HG02852 (cell line): Measurements from ENCODE around the gene GJB6.
"Not testable (repeated sequence)": the region's sequence is repeated elsewhere in the genome, so short reads cannot be mapped to it uniquely, and the experiment has no call there.

ENCODE experiments used
- ATAC-seq: cut with Tn5 transposase; IDR thresholded peaks from one replicate; pipeline ENCODE4 v1.9.1; 2021; ENCODE audit warnings: mild to moderate bottlenecking, moderate library complexity; ENCODE audit not compliant: unreplicated experiment

The GJB6 gene

GRCh38 chr13:20231839-20232555 lies at the start of gene GJB6:
TSS of gene GJB6 (minus strand) at chr13:20232319. CDS start at chr13:20223480, 8,839 bp downstream.
- no peak for ATAC-seq

DNA sequence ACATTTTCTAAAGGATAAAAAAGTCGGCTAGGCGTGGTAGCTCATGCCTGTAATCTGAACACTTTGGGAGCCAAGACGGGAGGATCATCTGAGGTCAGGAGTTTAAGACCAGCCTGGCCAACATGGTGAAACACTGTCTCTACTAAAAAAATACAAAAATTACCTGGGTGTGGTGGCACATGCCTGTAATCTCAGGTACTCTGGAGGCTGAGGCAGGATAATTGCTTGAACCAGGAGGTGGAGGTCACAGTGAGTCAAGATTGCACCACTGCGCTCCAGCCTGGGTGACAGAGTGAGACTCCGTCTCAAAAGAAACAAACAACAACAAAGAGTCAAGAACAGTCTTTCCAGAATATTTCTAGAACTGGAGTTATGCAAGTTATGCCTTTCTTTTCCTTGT lies 44.8 kb upstream of the GJB6 start:
- ATAC-seq = not testable (repeated sequence)

DNA sequence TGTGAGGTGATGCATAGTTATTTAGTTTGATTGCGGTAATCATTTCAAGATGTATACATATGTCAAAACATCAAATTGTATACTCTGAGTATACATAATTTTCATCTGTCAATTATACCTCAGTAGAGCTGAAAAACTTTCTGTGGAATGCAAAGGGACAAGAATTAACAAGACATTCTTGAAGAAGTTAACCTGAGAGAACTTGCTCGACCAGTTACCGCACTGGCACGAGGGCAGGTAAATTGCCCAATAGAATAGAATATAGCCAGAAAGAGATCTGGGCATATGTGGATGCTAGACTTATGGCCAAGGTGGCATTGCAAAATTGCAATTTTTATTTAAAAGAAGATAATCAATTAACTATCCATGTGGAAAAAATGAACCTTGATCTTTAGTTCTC lies 42.3 kb upstream of the GJB6 start:
- no peak for ATAC-seq

- no peak for ATAC-seq
These were observed 40.6 kb upstream of the GJB6 start for GRCh38 chr13:20272588-20273171.

DNA sequence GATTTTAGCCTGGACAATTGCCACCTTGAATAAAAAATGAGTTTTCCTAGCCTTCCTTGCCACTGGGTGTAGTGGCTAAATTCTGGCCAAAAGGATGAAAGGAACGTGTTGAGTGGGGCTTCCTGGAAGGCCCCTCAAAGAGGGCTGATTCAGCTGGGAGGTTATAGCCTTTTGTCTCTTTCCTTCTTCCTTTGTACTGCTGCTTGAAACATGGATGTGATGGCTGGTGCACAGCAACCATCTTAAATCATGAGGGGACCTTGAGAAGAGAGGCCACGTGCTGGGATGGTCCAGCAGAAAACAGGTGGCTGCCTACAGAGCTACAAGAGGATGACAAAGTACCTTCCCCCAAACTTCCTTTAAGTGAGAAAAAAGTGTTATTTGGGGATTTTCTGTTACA lies 40.0 kb upstream of the GJB6 start:
- ATAC-seq = no peak

GRCh38 chr13:20271441-20271840 lies 39.3 kb upstream of the GJB6 start:
- no peak for ATAC-seq

- ATAC-seq = no peak
These were observed 38.2 kb upstream of the GJB6 start for GRCh38 chr13:20270163-20270865.

DNA sequence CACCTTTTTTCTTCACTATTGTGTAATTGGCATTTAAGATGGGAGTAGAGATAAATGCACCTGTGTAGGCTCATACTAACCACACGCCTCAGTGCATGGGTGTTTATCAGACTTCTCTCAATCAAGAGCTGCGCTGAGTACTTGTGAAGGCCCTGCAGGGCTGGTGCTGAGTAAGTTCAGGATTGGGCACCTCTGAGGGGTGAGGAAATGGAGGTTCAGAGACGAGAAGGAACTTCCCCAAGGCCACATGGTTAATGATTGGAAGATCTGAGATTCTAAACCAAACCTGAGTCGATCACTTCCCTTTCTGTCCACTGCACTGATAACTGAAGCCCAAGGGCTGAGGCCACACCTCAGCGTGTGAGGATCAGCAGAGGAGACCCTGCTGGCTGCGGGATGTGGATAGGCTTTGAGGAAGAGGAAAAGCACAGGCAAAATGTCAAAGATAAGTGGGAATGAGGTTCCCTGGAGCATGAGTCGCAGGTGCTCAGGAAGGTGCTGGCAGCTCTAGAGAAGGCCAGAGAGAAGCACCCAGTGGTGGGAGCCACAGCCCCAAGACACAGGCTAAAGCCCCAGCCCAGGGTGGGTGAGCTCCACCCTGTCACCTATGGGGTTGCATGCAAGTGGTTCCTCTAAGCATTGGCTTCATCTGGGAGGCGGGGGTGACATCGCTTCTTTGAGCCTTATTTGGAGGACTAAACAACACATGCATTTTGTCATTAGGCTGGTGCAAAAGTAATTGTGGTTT lies 32.3 kb upstream of the GJB6 start:
- peak; percentile 97 for ATAC-seq

DNA sequence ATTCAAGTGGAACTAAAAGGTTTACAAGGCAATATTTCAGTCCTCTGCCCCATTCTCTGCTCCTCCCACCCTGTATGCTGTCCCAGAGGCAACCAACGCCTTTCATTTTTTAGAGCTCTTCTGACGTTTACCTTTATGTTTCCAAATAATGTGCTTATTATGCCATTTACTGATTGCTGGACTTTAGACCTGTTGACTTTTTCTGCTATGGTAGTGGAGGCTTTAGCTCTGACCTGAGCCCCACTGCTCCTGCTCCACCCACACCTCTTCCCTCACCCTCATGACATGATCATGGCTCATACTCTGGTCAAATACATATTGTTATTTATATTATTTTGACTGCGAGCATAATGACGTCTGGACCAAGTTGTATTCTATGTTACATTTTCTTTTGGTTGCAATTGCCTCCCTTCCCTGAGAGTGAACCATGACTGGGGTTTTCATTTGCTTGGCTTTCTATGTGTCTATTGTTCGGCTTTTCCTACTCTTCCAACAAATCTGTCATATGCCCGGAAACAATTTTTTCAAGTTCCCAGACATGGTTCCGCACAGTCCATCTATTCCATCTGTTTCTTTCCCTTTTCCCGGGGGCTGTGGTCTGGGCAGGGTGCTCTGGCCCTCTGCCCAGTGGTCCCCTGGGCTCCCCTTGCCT lies 31.4 kb upstream of the GJB6 start:
- no peak for ATAC-seq

DNA sequence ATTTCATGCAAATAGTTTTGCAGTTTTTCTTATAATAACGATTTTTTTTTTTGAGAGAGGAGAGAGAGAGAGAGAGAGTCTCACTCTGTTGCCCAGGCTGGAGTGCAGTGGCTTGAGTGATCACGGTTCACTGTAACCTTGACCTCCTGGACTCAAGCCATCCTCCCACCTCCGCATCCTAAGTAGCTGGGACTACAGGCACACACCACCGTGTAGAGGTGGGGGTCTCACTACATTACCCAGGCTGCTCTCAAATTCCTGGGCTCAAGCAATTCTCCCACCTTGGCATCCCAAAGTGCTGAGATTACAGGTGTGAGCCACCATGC lies 26.8 kb upstream of the GJB6 start:
- ATAC-seq = no peak

- ATAC-seq = no peak
These were observed 26.3 kb upstream of the GJB6 start for GRCh38 chr13:20258208-20258962.

DNA sequence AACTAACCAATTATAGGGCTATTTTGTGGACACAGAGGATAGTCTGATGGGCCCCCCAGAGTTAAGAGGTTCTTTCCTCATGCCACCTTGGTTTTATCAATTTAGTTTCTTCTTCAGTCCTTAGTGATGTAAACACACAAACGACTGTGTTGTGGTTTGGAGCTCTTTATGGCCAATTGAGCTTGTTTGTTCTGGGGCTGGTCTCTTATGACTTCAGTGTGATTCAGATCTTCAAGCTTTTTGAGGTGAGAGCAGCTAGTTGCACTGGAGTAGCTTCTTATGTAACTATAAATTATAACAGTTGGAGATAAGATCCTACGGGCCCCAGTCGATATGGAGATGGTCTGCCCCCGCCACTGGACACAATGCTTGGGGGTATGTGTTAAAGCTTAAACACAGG lies 22.0 kb upstream of the GJB6 start:
- ATAC-seq = no peak

- no peak for ATAC-seq
These were observed 17.8 kb upstream of the GJB6 start for GRCh38 chr13:20249913-20250312.

- ATAC-seq = no peak
These were observed 15.8 kb upstream of the GJB6 start for GRCh38 chr13:20247963-20248362.

DNA sequence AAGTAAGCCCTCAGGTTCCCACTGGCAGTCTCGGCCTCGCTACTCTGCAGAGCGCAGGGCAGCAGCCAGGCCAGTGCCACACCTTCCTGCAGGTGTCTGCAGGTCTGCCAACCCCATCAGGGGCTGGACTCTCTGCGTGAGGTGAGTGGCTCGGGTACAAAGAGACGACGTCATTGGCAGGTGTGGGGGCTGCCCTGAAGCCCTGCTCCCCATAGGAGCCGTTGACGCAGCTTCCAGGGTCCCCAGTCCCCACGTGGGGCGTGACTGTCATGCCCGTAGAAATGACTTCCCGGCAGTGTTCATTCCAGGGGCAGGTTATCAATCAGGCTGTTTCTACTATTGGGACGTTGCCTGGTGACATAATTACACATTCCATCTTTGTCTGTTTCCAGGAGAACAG lies 15.3 kb upstream of the GJB6 start:
- no peak for ATAC-seq

DNA sequence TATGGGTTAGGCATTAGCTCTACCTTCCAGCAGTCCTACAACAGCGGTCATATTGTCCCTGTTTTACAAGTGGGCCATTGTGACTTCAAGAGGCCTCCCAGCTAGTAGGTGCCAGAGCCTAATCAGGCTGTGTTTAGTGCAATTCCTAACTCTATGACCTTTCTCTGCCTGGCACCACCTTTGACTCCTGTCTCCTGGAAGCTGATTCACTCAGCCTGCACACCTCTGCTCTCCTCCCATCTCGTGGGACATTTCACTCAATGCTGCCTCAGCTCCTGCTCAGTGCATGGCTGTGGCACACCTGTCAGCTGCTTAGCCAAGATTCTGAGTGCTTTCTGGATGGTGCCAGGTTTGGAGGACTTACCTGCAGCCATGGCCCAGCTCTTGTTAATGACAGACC lies 9.5 kb upstream of the GJB6 start:
- no peak for ATAC-seq

GRCh38 chr13:20239748-20240147 lies 7.6 kb upstream of the GJB6 start:
- no peak for ATAC-seq

- ATAC-seq = no peak
These were observed 598 bp upstream of the GJB6 start for GRCh38 chr13:20232556-20233277.

GRCh38 chr13:20230913-20231838 lies 943 bp downstream of the GJB6 start:
- ATAC-seq = no peak
